ENCODE measurements around the gene HDAC3.

Gene HDAC3

DNA sequence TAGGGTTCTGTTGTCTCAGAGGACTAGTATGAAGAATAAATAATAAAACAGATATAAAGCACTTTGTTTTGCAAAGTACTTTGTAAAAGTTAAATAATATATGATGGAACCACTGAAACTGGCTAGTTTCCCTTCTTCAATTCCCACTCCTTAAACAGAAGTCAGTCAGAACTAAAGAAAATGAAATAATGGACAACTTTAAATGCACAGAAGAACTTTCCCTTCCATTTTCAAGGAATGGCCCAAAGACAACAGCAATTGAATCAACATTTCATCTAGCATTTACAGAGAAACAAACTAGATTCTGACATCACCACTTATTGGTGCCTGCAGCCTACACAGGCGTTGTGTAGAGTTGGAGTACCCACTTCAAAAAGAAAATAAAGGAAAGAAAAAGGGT lies 34.0 kb downstream of the HDAC3 start:
- no peak for DNase-seq (ENCODE audit: low read depth)

GRCh38 chr5:141598391-141599345 lies 38.0 kb downstream of the HDAC3 start:
- no peak for DNase-seq (ENCODE audit: low read depth)

DNA sequence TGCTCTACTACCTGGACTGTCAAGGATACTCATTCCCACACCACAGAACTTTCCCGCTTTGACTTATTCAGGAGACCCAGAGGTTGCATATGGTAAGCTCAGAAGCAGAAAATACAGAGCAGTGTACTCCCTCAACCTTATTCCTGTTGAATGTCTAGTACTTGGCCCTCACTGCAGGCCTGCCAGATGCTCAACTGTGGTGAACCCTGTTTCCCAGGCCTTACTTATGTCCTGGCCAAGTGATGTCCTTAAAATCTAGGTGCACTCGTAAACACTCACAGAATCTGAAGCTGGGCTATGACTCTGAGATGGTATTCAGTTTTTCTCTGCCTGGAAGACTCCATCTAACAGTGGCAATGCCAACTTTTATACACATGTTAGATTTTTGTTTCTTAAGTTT lies 38.8 kb downstream of the HDAC3 start:
- no peak for DNase-seq (ENCODE audit: low read depth)

GRCh38 chr5:141597394-141597793 lies 39.3 kb downstream of the HDAC3 start:
- DNase-seq (ENCODE audit: low read depth) = no peak

DNA sequence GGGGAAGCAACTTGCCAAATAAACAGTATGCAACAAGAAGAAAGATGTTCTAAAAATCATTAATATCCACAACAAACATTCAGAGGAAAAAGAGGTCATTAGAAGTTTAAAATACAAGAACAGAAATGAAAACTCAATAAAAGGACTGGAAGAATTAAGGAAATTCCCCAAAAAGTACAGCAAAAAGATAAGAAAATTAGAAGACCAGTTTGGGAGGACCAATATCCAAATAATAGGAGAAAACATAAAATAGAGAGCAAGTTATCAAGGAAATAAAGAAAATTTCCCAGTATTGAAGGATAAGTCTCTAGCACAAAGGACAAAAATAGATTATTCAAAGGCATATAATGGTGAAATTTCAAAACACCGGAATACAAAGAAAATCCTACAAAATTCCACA lies 39.8 kb downstream of the HDAC3 start:
- DNase-seq (ENCODE audit: low read depth) = no peak

- DNase-seq (ENCODE audit: low read depth) = no peak
These were observed 46.5 kb downstream of the HDAC3 start for GRCh38 chr5:141590127-141590526.

DNA sequence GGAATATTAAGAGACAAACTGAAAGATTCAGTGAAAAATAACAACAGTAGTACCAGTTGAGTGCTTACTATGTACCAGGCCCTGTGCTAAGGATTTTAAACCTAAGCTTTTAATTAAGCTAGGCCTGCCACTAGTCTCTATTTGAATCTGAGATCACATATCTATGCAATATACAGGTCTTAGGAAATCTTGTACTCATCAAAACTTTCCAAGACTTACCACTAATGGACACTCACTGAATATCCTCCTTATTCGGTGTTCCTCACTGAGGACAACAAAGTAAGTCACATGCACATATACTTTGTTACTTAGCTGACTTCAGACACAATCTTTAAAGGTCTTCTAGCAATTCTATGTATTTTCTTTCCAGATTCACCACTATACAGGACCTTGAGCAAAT lies 50.4 kb downstream of the HDAC3 start:
- DNase-seq (ENCODE audit: low read depth) = no peak

GRCh38 chr5:141585594-141585993 lies 51.1 kb downstream of the HDAC3 start:
- DNase-seq (ENCODE audit: low read depth) = no peak

DNA sequence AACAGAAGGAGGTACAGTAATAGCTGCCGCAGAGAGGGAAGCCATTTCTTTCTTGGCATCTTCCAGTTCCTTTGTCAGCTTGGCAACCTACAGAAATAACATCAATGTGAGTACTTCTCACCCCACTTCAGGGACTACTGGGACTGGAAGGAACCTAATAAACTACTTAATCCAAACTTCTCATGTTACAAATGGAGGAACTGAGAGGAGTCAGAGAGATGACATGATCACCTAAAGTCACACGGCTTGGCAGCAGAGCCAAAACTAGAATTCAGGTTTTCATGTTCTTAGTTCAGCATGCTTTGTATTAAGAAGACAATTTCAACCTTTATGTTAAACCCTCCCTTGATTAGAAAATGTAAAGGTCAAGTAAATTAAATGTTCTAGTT lies 62.5 kb downstream of the HDAC3 start:
- no peak for DNase-seq (ENCODE audit: low read depth)

DNA sequence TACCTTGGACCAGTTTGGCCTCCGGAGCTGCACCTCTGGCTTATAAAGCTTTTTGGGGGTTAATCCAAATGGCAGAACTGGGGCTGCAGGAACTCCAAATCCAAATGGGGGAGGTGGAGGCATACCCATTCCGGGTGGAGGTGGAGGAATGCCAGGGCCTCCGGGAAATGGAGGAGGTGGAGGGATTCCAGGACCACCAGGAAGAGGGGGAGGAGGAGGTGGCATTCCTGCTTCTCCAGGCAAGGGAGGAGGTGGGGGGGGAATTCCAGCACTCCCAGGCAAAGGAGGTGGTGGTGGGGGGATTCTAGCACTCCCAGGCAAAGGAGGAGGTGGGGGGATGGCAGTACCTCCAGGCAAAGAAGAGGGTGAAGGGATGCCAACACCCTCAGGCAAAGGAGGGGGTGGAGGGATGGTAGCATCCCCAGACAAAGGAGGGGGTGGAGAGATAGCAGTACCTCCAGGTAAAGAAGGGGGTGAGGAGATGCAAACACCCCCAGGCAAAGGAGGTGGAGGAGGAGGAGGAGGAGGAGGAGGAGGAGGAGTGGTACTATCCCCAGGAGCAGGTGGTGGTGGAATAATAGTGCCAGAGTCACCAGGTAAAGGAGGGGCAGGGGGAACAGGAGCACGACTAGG lies 63.0 kb downstream of the HDAC3 start:
- DNase-seq (ENCODE audit: low read depth) = no peak
